ENCODE data around the gene KRT6A.
"Not testable (repeated sequence)": the region's sequence is repeated elsewhere in the genome, so short reads cannot be mapped to it uniquely, and the experiment has no call there.

Gene KRT6A

GRCh38 chr12:52492405-52492804 is 652 bp downstream of the KRT6A start:
- not testable (repeated sequence) for H3K27ac ChIP-seq (ENCODE audit: low read depth in 2 of 2, low read length in 2 of 2); H3K9me3 ChIP-seq (ENCODE audit: control insufficient read depth in 2 of 2, low read length in 2 of 2); H3K9ac ChIP-seq (ENCODE audit: low read depth in 1 of 2, low read length in 2 of 2); H3K4me1 ChIP-seq (ENCODE audit: control insufficient read depth in 2 of 2, insufficient read depth in 2 of 2, low read length in 2 of 2); H3K36me3 ChIP-seq (ENCODE audit: control insufficient read depth in 2 of 2, insufficient read depth in 2 of 2, low read length in 2 of 2); H3K4me3 ChIP-seq (ENCODE audit: low read length in 2 of 2); H3K27me3 ChIP-seq (ENCODE audit: control insufficient read depth in 2 of 2, insufficient read depth in 2 of 2, low read length in 2 of 2)

GRCh38 chr12:52491495-52491894 is 1.6 kb downstream of the KRT6A start:
- not testable (repeated sequence) for H3K9ac ChIP-seq (ENCODE audit: low read depth in 1 of 2, low read length in 2 of 2); H3K4me1 ChIP-seq (ENCODE audit: control insufficient read depth in 2 of 2, insufficient read depth in 2 of 2, low read length in 2 of 2); H3K27ac ChIP-seq (ENCODE audit: low read depth in 2 of 2, low read length in 2 of 2); H3K4me3 ChIP-seq (ENCODE audit: low read length in 2 of 2); H3K9me3 ChIP-seq (ENCODE audit: control insufficient read depth in 2 of 2, low read length in 2 of 2); H3K36me3 ChIP-seq (ENCODE audit: control insufficient read depth in 2 of 2, insufficient read depth in 2 of 2, low read length in 2 of 2); H3K27me3 ChIP-seq (ENCODE audit: control insufficient read depth in 2 of 2, insufficient read depth in 2 of 2, low read length in 2 of 2)

GRCh38 chr12:52488736-52489135 is 4.3 kb downstream of the KRT6A start:
- Histone ChIP-seq H3K9ac (ENCODE audit: low read depth in 1 of 2, low read length in 2 of 2) (no peak overlapping the region), H3K4me1 (ENCODE audit: control insufficient read depth in 2 of 2, insufficient read depth in 2 of 2, low read length in 2 of 2) (no peaks in the 10 kb centered on the region), H3K4me3 (ENCODE audit: low read length in 2 of 2) (no peak overlapping the region), H3K9me3 (ENCODE audit: control insufficient read depth in 2 of 2, low read length in 2 of 2) (no peaks in the 10 kb centered on the region), H3K27me3 (ENCODE audit: control insufficient read depth in 2 of 2, insufficient read depth in 2 of 2, low read length in 2 of 2) (no peaks in the 10 kb centered on the region), H3K27ac (ENCODE audit: low read depth in 2 of 2, low read length in 2 of 2) (no peak overlapping the region), H3K36me3 (ENCODE audit: control insufficient read depth in 2 of 2, insufficient read depth in 2 of 2, low read length in 2 of 2) (no peaks in the 10 kb centered on the region)

GRCh38 chr12:52487744-52488443 is 5.2 kb downstream of the KRT6A start:
- not testable (repeated sequence) for H3K9ac ChIP-seq (ENCODE audit: low read depth in 1 of 2, low read length in 2 of 2); H3K27me3 ChIP-seq (ENCODE audit: control insufficient read depth in 2 of 2, insufficient read depth in 2 of 2, low read length in 2 of 2); H3K9me3 ChIP-seq (ENCODE audit: control insufficient read depth in 2 of 2, low read length in 2 of 2); H3K4me1 ChIP-seq (ENCODE audit: control insufficient read depth in 2 of 2, insufficient read depth in 2 of 2, low read length in 2 of 2); H3K27ac ChIP-seq (ENCODE audit: low read depth in 2 of 2, low read length in 2 of 2); H3K36me3 ChIP-seq (ENCODE audit: control insufficient read depth in 2 of 2, insufficient read depth in 2 of 2, low read length in 2 of 2); H3K4me3 ChIP-seq (ENCODE audit: low read length in 2 of 2)

- Histone ChIP-seq H3K9ac (ENCODE audit: low read depth in 1 of 2, low read length in 2 of 2) (no peak overlapping the region), H3K4me1 (ENCODE audit: control insufficient read depth in 2 of 2, insufficient read depth in 2 of 2, low read length in 2 of 2) (no peaks in the 10 kb centered on the region), H3K36me3 (ENCODE audit: control insufficient read depth in 2 of 2, insufficient read depth in 2 of 2, low read length in 2 of 2) (no peaks in the 10 kb centered on the region), H3K9me3 (ENCODE audit: control insufficient read depth in 2 of 2, low read length in 2 of 2) (no peaks in the 10 kb centered on the region), H3K27me3 (ENCODE audit: control insufficient read depth in 2 of 2, insufficient read depth in 2 of 2, low read length in 2 of 2) (no peaks in the 10 kb centered on the region), H3K27ac (ENCODE audit: low read depth in 2 of 2, low read length in 2 of 2) (no peak overlapping the region), H3K4me3 (ENCODE audit: low read length in 2 of 2) (no peak overlapping the region)
Measured at GRCh38 chr12:52487211-52487610, 5.8 kb downstream of the KRT6A start.

GRCh38 chr12:52486166-52487105 is 6.6 kb downstream of the KRT6A start:
- Histone ChIP-seq H3K27me3 (ENCODE audit: control insufficient read depth in 2 of 2, insufficient read depth in 2 of 2, low read length in 2 of 2) (no peaks in the 10 kb centered on the region), H3K9me3 (ENCODE audit: control insufficient read depth in 2 of 2, low read length in 2 of 2) (no peaks in the 10 kb centered on the region), H3K4me3 (ENCODE audit: low read length in 2 of 2) (no peak overlapping the region), H3K9ac (ENCODE audit: low read depth in 1 of 2, low read length in 2 of 2) (no peak overlapping the region), H3K27ac (ENCODE audit: low read depth in 2 of 2, low read length in 2 of 2) (no peak overlapping the region), H3K4me1 (ENCODE audit: control insufficient read depth in 2 of 2, insufficient read depth in 2 of 2, low read length in 2 of 2) (no peaks in the 10 kb centered on the region), H3K36me3 (ENCODE audit: control insufficient read depth in 2 of 2, insufficient read depth in 2 of 2, low read length in 2 of 2) (no peaks in the 10 kb centered on the region)

GRCh38 chr12:52480073-52480472 is 13.0 kb downstream of the KRT6A start:
- H3K9me3 ChIP-seq (ENCODE audit: control insufficient read depth in 2 of 2, low read length in 2 of 2), result no peaks in the 10 kb centered on the region
- no peak overlapping the region for H3K9ac ChIP-seq (ENCODE audit: low read depth in 1 of 2, low read length in 2 of 2)
- H3K36me3 ChIP-seq (ENCODE audit: control insufficient read depth in 2 of 2, insufficient read depth in 2 of 2, low read length in 2 of 2), result no peaks in the 10 kb centered on the region
- no peaks in the 10 kb centered on the region for H3K4me1 ChIP-seq (ENCODE audit: control insufficient read depth in 2 of 2, insufficient read depth in 2 of 2, low read length in 2 of 2)
- H3K27me3 ChIP-seq (ENCODE audit: control insufficient read depth in 2 of 2, insufficient read depth in 2 of 2, low read length in 2 of 2), result no peaks in the 10 kb centered on the region
- H3K4me3 ChIP-seq (ENCODE audit: low read length in 2 of 2), result no peak overlapping the region
- H3K27ac ChIP-seq (ENCODE audit: low read depth in 2 of 2, low read length in 2 of 2), result no peak overlapping the region

- Histone ChIP-seq H3K4me1 (ENCODE audit: control insufficient read depth in 2 of 2, insufficient read depth in 2 of 2, low read length in 2 of 2) (no peaks in the 10 kb centered on the region), H3K27ac (ENCODE audit: low read depth in 2 of 2, low read length in 2 of 2) (no peak overlapping the region), H3K36me3 (ENCODE audit: control insufficient read depth in 2 of 2, insufficient read depth in 2 of 2, low read length in 2 of 2) (no peaks in the 10 kb centered on the region), H3K4me3 (ENCODE audit: low read length in 2 of 2) (no peak overlapping the region), H3K9ac (ENCODE audit: low read depth in 1 of 2, low read length in 2 of 2) (no peak overlapping the region), H3K27me3 (ENCODE audit: control insufficient read depth in 2 of 2, insufficient read depth in 2 of 2, low read length in 2 of 2) (no peaks in the 10 kb centered on the region), H3K9me3 (ENCODE audit: control insufficient read depth in 2 of 2, low read length in 2 of 2) (no peaks in the 10 kb centered on the region)
Measured at GRCh38 chr12:52477651-52478050, 15.4 kb downstream of the KRT6A start.

- Histone ChIP-seq H3K27me3 (ENCODE audit: control insufficient read depth in 2 of 2, insufficient read depth in 2 of 2, low read length in 2 of 2) (no peaks in the 10 kb centered on the region), H3K4me1 (ENCODE audit: control insufficient read depth in 2 of 2, insufficient read depth in 2 of 2, low read length in 2 of 2) (no peaks in the 10 kb centered on the region), H3K9me3 (ENCODE audit: control insufficient read depth in 2 of 2, low read length in 2 of 2) (no peaks in the 10 kb centered on the region), H3K4me3 (ENCODE audit: low read length in 2 of 2) (no peak overlapping the region), H3K9ac (ENCODE audit: low read depth in 1 of 2, low read length in 2 of 2) (no peak overlapping the region), H3K27ac (ENCODE audit: low read depth in 2 of 2, low read length in 2 of 2) (no peak overlapping the region), H3K36me3 (ENCODE audit: control insufficient read depth in 2 of 2, insufficient read depth in 2 of 2, low read length in 2 of 2) (no peaks in the 10 kb centered on the region)
Measured at GRCh38 chr12:52474212-52474611, 18.8 kb downstream of the KRT6A start.

GRCh38 chr12:52473768-52474167 is 19.3 kb downstream of the KRT6A start, which contains the start of gene KRT6C:
Gene KRT6C (minus strand): TSS chr12:52473805. CDS start chr12:52473737, 68 bp downstream.
- Histone ChIP-seq H3K27ac (ENCODE audit: low read depth in 2 of 2, low read length in 2 of 2) (no peak within 1 kb of the TSS), H3K9ac (ENCODE audit: low read depth in 1 of 2, low read length in 2 of 2) (no peak within 1 kb of the TSS), H3K4me1 (ENCODE audit: control insufficient read depth in 2 of 2, insufficient read depth in 2 of 2, low read length in 2 of 2) (no peaks in the 10 kb centered on the region), H3K4me3 (ENCODE audit: low read length in 2 of 2) (no peak within 1 kb of the TSS), H3K36me3 (ENCODE audit: control insufficient read depth in 2 of 2, insufficient read depth in 2 of 2, low read length in 2 of 2) (no peaks in the 10 kb centered on the region), H3K27me3 (ENCODE audit: control insufficient read depth in 2 of 2, insufficient read depth in 2 of 2, low read length in 2 of 2) (no peaks in the 10 kb centered on the region), H3K9me3 (ENCODE audit: control insufficient read depth in 2 of 2, low read length in 2 of 2) (no peaks in the 10 kb centered on the region)
